Stimulated activated CD4-positive, alpha-beta T cell treated with anti-CD3 and anti-CD28 coated beads, Interleukin-1b, Interleukin-23, amount 100 ng/mL, for 24 hours (primary cell): Measurements from ENCODE around the gene CHST8.

ENCODE experiments used
- DNase-seq, 4 experiments: peaks; one replicate each; pipeline ENCODE4 v3.0.0-alpha.2; 2020; ENCODE audit warnings: low read depth in 4 of 4, low spot score in 1 of 4

The CHST8 gene

DNA sequence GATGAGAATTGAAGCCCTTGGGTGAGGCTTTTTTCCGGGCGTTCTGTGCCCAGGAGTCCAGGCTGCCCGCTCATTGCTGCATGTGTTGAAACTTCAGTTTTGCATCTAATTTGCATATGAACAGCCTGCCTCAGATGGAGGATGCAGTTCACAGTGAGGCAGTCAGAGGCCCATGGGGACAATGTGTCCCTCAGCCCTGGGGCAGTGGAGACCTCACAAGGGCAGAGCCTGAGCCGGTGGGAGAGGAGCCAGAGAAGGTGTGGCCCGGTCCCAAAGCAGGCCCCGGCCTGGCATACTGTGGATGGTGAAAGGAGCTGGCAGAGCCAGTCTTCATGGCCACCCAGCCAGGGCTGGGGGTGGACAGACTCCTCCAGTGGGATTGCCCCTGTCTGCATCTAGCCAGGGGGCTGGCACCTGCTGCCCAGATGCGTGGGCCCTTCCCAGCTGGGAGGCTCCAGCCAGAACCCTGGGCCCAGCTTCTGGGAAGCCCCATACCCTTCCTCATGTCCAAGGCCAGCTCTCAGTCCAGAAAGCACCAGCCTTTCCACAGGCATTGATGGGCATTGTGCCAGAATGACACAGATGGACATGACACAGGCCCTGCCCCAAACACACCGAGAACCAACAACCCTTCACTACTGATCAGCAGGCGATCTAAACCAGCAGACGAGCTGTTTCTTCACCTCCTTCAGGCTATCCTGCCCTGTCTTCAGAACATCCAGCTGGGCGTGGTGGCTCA lies 142.0 kb downstream of the CHST8 start:
- DNase-seq: no peak

DNA sequence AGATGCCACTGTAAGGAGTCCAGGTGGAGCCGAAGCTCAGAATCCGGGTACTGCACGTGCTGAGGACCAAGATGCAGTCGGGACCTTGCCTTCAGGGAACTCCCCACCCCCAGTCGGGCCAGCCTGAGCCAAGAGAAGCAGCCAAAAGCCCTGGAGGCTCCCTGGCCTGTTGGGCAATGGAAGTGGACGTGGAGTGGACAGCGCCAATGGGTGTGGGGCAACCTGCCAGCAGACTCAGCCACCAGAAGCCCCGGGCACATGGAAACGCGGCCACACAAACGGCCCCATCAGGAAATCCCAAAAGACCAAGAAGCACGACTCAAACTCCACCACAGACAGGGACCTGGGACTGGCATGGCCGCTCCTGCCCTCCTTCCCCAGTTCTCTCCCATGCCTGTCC lies 144.9 kb downstream of the CHST8 start:
- no peak for DNase-seq

GRCh38 chr19:33767898-33768413 lies 146.2 kb downstream of the CHST8 start:
- no peak for DNase-seq

GRCh38 chr19:33769208-33769607 lies 147.5 kb downstream of the CHST8 start:
- DNase-seq: no peak

- DNase-seq: no peak
Observed at GRCh38 chr19:33770107-33770506, 148.4 kb downstream of the CHST8 start.

DNA sequence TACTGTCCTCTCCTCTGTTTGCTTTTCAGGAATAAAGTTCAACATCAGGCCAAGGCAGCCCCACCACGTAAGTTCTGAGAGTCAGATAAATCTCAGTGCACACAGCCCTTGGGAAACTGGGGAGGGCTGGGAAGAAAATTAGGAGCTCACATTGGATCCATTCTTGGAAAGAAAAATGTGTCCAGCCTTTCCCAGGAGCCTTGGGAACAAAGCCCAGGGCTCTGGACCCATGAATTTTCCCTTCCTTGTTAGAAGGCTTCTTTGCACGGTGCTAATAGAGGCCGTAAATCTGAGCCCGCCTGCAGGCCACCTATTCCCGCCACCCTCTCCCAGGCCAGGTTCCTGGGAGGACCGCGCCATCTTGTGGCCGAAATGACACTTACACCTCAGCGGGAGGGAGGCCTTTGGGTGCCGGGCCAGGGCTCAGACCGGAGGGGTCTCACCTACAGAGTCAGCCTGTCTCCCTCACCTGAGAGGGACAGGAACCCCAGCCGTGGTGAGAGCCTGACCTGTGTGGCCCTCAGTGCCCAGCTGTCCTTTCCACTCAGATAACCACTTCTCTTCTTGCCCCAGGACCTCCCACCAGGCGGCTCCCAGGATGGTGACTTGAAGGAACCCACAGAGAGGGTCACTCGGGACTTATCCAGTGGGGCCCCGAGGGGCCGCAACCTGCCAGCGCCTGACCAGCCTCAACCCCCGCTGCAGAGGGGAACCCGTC lies 149.8 kb downstream of the CHST8 start:
- peak; percentile 34 to 58 (median 48) for DNase-seq

- no peak for DNase-seq
Observed at GRCh38 chr19:33772102-33772857, 150.5 kb downstream of the CHST8 start.

DNA sequence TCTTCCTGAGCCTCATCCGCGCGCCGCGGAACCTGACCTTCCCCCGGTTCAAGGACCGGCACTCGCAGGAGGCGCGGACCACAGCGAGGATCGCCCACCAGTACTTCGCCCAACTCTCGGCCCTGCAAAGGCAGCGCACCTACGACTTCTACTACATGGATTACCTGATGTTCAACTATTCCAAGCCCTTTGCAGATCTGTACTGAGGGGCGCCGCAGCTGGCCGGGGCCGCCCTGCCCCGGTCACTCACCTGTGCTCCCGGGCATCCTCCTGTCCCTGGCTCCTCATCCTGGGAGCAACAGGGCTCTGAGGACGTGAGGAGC lies 151.1 kb downstream of the CHST8 start:
- DNase-seq: no peak

DNA sequence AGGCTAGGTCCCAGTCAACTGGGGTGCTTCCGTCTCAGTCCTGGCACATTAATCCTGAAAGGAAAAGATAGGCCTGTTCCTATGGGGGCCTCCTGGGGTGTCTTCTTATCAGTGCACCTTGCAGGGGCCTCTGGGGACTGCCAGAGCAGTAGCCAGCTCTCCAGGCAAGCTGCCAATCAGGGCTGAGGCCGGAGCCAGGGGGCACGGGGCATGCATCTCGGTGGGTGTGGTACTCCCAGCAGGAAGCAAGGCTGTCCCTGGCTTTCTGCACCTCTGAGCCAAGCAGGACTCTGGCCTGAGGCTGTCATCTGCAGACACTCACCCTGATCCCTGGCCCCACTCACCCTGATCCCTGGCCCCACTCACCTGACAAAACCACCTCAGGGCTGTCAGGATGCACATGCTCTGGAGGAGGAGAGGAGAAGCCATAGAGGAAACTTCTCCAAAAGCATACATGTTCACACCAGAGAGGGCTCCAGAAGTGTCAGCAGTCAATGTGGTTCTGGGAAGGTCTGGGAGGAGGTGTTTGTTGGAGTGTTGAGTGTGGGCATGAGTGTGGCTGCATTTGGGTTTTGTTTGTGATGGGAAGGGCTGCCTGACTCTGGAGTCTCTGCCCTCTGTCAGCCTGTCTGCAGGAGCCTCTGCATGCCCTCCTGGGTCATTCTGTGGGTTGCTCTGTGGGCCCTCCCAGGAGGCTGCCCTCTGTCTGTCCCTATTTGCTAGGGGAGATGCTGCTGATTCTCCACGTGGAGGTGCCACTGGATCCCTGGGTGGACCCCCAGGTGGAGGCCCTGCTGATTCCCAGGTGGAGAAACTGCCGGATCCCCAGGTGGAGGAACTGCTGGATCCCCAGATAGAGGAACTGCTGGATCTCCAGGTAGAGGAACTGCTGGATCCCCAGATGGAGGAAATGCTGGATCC lies 152.2 kb downstream of the CHST8 start:
- DNase-seq: no peak

DNA sequence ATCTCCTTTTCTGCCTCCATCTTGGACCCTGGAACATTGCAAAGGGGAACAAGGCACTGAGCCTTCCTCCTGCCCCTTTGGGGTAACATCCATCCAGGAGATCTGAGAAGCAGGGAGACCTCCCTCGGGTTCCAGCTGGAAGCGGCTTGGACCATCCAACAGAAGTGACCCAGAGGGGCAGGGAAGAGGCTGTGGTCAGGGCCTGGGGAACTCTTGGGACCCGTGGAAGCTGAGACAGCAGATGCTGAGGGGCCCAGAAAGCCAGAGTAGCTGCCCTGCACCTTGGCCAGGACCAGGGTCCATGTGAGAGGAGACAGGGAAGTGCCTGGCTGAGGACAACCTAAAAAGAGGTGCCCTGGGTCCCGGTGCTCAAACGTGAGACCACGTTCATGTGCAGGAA lies 153.0 kb downstream of the CHST8 start:
- DNase-seq: no peak

DNA sequence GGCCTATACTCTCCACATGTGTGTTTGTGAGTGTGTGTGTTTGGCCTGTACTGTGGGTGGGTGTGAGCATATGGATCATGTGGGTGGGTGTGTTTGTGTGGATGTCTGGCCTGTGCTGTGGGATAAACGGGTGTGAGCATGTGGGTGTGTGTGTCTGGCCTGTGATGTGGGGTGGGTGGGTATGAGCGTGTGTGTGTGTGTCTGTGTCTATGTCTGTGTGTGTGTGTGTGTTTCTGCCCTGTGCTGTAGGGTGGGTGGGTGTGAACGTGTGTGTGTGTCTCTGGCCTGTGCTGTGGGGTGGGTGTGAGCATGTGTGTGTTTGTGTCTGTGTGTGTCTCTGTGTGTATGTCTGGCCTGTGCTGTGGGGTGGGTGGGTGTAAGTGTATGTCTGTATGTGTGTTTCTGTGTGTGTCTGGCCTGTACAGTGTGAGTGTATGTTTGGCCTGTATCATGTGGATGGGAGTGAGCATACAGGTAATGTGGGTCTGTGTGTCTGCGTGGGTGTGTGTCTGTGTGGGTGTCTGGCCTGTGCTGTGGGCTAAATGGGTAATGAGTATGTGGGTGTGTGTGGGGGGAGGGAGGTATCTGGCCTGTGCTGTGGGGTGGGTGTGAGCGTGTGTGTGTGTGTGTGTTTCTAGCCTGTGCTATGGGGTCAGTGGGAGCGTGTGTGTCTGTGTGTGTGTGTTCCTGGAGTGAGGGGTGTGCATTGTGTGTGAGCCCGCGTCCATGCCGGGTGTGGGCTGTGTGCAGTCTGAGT lies 154.2 kb downstream of the CHST8 start:
- DNase-seq: no peak

GRCh38 chr19:33777351-33777750 lies 155.6 kb downstream of the CHST8 start:
- DNase-seq: no peak

GRCh38 chr19:33777753-33778088 lies 156.0 kb downstream of the CHST8 start:
- no peak for DNase-seq

GRCh38 chr19:33778089-33778791 lies 156.5 kb downstream of the CHST8 start:
- peak; percentile 72 to 90 (median 77) for DNase-seq

DNA sequence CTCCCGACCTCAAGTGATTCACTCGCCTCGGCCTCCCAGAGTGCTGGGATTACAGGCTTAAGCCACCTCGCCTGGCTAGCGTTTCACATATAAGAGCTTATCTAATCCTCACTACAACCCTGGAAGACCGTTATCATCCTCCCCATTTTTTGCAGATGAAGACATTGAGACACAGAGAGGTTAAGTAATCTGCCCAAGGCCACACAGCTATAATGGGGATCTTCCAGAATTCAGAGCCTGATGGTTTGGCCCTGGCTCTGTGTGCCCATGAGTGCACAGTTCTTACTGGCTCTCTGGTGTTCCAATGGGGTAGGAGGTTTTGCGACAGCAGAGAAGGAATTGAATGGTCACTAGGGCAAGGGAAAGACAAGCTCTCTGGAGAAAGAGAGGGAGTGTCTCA lies 158.1 kb downstream of the CHST8 start:
- no peak for DNase-seq

GRCh38 chr19:33780251-33780650 lies 158.5 kb downstream of the CHST8 start:
- no peak for DNase-seq

DNA sequence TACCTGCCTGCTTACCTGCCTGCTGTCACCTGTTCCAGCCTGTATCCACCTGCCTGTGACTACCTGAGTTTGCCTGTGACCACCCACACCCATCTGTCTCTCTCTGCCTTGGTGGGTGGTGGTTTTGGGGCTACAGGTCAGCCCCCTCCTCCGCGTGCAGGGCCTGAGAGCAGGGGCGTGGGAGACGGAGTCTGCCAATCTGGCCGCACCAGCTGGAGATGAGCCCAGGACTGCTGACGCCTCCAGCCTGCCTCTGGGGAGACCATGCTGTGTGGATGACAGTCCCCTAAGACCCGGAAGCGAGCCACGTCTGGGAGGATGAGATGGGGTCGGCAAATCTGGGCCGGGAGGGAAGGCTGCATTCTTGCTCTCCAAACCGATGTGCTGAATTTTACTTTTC lies 159.0 kb downstream of the CHST8 start:
- DNase-seq: no peak

DNA sequence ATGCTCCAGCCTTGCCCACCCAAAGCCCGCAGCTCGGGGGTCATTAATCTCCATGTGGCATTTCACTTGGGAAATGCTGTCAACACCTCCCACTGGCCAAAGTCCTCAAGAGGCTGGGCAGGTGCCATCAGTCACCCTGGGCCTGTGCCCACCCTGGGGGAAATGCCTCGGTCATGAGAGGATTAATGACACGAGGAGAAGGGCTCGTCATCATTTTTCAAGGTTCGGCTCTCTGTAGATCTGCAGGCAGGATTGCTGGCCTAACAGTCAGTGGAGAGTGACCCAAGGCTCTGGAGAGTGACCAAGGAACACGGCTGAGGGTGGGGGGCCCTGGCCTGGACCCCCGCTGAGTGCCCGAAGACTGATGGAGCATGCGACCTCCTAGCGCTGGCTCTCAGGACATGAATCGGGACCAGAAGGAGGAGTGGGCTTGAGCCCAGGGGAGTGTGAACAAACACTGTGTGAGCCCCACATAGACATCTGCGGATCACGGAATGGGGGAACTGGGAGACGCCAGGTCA lies 159.7 kb downstream of the CHST8 start:
- no peak for DNase-seq

- no peak for DNase-seq
Observed at GRCh38 chr19:33781996-33782395, 160.2 kb downstream of the CHST8 start.
